DMS 273 (cell line): ENCODE measurements around the gene LAD1.

Experiments used
- DNase-seq: peaks from one replicate; lab custom pipeline; 2025; ENCODE audit not compliant: unreplicated experiment; lab: John Stamatoyannopoulos, UW

Gene LAD1

GRCh38 chr1:201419256-201419655 is 20.1 kb upstream of the LAD1 start:
- DNase-seq: no peak

DNA sequence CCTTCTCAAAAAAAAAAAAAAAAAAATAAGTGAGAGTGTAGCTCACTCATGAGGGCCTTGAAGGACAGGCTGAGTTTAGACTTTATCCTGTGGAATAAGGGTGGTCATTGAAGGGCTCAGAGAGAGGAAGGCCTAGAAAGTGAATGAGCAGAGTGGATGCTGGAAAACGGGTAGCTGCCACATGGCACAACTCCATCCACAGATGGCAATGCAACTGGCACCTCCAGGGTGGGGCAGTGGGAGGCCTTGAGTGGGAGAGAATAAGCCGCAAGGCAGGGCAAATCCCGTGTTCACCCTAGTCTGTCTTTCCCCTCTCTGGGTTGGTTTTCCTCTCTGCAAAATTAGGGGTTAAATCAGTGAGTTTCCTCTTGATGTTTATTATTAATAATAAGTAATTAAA is 19.3 kb upstream of the LAD1 start:
- DNase-seq: peak; percentile 42

GRCh38 chr1:201414051-201414738 is 15.1 kb upstream of the LAD1 start:
- no peak for DNase-seq

GRCh38 chr1:201411292-201411691 is 12.2 kb upstream of the LAD1 start:
- no peak for DNase-seq

- no peak for DNase-seq
Measured at GRCh38 chr1:201409440-201409839, 10.3 kb upstream of the LAD1 start.

DNA sequence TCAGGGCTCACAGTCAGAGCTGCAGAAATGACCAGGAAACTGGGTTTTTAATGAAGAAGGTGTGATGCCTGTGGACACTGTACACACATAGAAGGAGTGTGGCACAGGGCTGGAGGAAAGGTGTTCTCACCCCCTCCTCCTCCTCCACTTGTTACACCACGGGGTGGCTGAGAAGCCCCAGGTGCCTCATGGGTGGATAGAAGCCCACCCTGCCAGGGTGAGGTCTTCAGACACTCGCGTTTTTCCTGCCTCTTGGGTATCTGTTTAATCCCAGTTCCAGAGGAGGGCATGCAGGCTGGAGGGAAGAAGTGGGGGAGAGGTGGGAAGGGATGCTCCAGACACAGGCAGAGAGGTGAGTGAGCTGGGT is 9.7 kb upstream of the LAD1 start:
- no peak for DNase-seq

DNA sequence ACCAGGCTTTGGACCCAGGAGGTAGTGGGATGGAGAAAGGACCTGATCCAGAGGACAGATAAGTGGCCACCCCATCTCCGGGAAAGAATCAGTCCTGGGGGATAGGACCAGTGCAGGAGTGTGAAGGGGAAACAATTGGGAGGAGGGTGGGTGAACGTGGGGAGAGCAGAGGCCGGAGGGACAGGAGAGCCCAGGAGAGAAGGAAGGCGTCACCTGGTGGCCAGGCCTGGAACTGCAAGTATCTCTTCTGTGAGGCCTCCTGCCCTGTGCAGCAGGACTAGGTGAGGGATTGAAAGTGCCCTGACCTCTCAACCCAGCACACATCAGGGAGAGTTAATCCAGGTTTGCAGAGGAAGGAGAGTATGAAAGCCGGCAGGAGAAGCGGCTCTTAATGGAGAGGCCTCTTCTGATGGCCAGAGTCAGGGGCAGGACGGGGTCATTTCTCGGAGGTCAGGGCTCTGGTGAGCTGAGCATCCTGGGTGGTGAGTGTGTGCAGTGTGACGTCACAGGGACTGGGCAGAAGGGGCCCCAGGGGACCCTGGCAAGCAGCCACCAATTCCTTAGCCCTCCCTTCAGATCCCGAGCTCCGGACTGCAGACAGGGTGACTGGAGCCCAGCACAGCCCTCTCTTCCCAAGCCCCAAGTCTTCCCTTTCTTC is 9.2 kb upstream of the LAD1 start:
- DNase-seq: peak; percentile 92

GRCh38 chr1:201406831-201407406 is 7.8 kb upstream of the LAD1 start:
- no peak for DNase-seq

DNA sequence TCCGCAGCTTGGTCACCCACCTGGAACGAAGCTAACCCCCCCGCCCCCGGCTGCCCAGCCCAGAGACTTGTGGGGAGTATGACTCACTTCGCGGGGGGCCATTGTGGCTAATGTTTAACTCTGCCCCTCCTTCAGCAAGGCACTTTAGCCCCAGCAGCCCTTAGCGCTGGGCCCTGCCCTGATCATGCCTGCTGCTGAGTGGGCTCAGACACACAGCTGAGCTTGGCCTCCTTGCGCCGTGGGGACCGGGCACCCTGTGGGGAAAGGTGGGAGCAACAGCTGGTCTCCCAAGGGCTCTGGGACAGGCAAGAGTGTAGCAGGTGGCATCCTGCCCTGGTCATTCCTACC is 6.3 kb upstream of the LAD1 start:
- no peak for DNase-seq

DNA sequence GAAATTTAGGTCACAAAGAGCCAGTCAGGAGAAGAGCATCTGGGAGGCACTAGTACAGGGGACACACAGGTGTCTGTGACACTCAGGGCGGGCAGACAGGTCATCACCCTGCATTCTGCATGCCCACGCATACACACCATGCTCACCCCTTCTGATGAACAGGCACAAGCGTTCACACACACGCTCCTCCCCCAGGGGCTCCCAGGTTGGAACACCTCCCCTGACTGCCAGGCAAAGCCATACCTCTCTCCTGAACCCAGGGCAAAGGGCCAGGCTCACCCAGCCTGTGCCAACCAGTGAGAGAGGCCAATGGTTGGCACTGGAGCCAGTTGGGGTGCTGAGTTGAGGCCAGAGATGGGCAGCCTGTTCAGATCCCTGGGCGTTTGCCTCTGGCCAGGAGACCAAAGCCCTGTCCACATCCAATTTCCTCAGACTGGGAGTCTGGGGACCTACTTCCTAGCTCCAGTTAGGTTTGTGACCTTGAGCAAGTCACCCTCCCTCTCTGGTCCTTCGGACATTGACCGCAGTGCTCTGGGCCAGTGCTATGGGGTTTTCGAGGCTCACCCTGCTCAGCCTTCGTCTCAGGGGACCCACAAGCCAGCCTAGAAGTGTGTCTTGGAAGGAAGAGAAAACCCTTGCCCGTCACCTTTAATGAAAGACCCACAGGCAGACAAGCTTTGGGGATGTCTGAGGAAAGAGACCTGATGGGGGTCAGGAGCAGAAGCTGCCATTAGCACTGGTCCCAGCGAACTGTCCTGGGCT is 5.8 kb upstream of the LAD1 start:
- DNase-seq: no peak

GRCh38 chr1:201404055-201404454 is 4.9 kb upstream of the LAD1 start:
- DNase-seq: no peak

GRCh38 chr1:201403359-201403758 is 4.2 kb upstream of the LAD1 start:
- DNase-seq: no peak

DNA sequence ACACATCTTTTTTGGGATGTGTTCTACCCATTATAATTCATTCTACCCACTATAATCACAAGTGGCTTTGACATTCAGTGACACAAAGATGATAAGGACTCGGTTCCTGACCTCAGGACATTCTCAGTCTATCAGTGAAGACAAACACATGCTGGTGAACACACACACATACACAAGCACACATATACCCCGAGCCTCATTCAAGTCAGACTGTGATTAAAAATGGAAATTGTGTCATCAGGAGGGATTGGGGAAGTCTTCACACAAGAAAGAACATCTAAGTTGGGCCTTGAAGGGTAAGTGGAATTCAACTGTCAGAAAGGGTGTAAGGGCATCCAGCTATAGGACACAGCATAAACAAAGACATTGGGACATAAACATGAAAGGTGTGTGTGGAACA is 2.6 kb upstream of the LAD1 start:
- no peak for DNase-seq

DNA sequence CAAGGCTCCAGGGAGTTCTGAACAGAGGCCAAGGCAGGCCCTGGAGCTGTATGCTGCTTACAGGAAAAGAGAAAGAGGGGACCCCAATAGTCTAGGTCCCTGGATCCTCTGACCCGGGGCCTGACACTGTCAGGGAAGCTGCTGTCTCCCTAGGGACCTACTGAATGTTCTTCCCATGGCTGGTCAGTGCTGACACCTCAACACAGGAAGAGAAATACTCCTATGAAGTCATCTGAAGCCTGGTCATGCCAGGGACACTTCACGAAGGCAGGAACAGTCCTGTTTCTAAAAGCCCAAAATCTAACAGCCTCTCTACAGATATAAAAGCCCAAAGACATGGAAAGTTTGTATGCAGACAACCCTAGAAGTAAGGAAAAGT is 1.7 kb upstream of the LAD1 start:
- no peak for DNase-seq

- DNase-seq: no peak
Measured at GRCh38 chr1:201400212-201400851, 1.2 kb upstream of the LAD1 start.

DNA sequence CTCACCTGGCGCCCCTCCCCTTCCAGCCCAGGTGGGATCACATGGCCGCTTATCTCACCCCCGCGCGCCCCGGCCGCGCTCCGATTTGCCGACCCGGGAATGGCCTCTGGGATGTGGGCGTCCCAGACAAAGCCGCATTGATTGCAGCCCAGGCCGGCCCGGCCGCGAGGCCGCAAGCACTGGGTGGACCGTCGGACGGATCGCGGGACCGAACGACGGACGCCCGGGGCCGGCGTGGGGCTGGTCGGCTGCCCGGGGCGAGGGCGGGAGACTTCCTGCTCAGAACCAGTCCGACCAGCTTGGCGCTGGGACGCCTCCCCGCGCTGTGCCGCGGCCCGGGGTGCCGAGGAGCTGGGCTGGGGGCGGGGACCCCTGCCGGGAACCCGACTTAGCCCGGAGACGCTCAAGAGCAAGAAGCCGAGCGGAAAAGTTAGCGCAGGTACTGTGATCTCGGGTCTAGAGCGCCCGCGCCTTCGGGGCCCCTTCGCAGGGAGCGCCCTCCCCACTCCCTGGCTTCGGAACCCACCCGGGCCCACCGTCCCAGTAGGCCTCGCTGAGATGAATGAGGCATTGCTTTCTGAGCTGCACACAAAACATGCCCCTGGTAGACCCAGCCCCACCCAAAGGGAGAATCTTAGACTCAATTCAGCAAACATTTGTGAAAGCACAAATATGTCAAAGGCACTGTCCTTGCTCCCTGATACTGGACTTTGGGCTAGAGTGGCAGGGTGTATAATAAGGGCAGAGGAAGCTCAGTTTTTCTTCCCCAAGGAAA is 415 bp upstream of the LAD1 start:
- DNase-seq: no peak

- no peak for DNase-seq
Measured at GRCh38 chr1:201397675-201398074, 1.4 kb downstream of the LAD1 start.

GRCh38 chr1:201396861-201397464 is 2.2 kb downstream of the LAD1 start:
- DNase-seq: no peak

DNA sequence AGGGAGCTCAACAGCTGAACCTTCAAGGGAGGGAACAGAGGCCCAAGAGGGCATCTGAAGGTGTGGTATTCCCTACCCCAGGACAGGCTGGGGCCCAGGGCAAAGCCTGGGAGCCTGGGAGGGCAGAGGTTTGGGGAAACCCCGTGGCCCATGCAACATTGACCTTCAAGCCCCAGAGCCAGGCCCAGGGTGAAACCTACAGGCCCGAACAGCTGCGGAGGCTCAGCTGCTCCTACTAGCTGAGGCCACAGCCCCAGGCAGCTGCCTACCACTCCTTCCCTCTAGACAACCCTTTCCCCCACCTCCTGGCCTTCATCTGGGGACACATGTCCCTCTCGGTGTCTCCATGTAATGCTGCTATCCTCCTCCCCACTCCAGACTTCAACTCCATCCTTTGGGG is 3.2 kb downstream of the LAD1 start:
- no peak for DNase-seq

GRCh38 chr1:201394591-201394990 is 4.5 kb downstream of the LAD1 start:
- DNase-seq: no peak
